ENCODE data around the gene CDC42EP4.

- TF ChIP-seq, protein P1, sequence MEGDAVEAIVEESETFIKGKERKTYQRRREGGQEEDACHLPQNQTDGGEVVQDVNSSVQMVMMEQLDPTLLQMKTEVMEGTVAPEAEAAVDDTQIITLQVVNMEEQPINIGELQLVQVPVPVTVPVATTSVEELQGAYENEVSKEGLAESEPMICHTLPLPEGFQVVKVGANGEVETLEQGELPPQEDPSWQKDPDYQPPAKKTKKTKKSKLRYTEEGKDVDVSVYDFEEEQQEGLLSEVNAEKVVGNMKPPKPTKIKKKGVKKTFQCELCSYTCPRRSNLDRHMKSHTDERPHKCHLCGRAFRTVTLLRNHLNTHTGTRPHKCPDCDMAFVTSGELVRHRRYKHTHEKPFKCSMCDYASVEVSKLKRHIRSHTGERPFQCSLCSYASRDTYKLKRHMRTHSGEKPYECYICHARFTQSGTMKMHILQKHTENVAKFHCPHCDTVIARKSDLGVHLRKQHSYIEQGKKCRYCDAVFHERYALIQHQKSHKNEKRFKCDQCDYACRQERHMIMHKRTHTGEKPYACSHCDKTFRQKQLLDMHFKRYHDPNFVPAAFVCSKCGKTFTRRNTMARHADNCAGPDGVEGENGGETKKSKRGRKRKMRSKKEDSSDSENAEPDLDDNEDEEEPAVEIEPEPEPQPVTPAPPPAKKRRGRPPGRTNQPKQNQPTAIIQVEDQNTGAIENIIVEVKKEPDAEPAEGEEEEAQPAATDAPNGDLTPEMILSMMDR (IDR thresholded peaks at IDR 0.05): no peak
- no peak for TF ChIP-seq POLR2A (IDR thresholded peaks at IDR 0.05)
Measured at GRCh38 chr17:73360961-73361761, 49.4 kb upstream of the CDC42EP4 start.
